MG63 (cell line): Measurements from ENCODE around the gene ZNF24. TPM values are rescaled to one million over a fixed set of nuclear protein-coding genes. Genes with fewer than 3 reads are reported as not detected.

Experiments
- total RNA-seq: library from RNA; depleted of rRNA; stranded (reverse); fragments of >200 nt; shearing (Covaris generic); gene quantifications from 2 replicates; pipeline ENCODE4 v1.2.3, GENCODE V29; 2014; ENCODE audit warnings: low replicate concordance; rRNA removed

ZNF24 gene
- total RNA-seq, 1 experiment from 2014 or later = 13.1 TPM

Other genes with a start within 250 kb of the ZNF24 start
- 4.1 and 6.9 TPM in 2 replicates for gene ZNF397, start 103.4 kb downstream of the ZNF24 start, total RNA-seq
- 11.1 and 19.7 TPM in 2 replicates for gene ZSCAN30, start 54.2 kb downstream of the ZNF24 start, total RNA-seq
- 0.10 and 0.25 TPM in 2 replicates for gene ZNF396, start 32.9 kb upstream of the ZNF24 start, total RNA-seq
- 8.5 and 14.1 TPM in 2 replicates for gene INO80C, start 153.5 kb upstream of the ZNF24 start, total RNA-seq
- 62.6 and 71.3 TPM in 2 replicates for gene GALNT1, start 237.3 kb upstream of the ZNF24 start, total RNA-seq